ENCODE data around the gene MVD. TPM values are rescaled to one million over a fixed set of nuclear protein-coding genes. Genes with fewer than 3 reads are reported as not detected.

The MVD gene
- total and polyA plus RNA-seq, 10 of the 15 experiments (the other 5 are each of a cell fraction or from before 2014, with no cell fraction given) = 5.0 to 147 (median 65.0) TPM

GRCh38 chr16:88685156-88686061 lies 22.5 kb upstream of the MVD start:
- no peak overlapping the region for H3K27ac ChIP-seq (ENCODE audit: control insufficient read depth, insufficient read depth)
- in situ Hi-C loops (cut with MboI) = no loop called here
- POLR2A ChIA-PET = interaction anchor here (0.6 kb wide), 1 partner anchor 48 kb away, joined by 3 read pairs; no protein-coding TSS in a partner anchor
- CTCF ChIA-PET = interaction anchor here (1.1 to 1.3 kb wide), 6 partner anchors 10 to 96 kb away, joined by 3 to 6 read pairs (median 3); partner anchors contain the start of gene MVD
- no peak for FAIRE-seq
- no peaks in the 10 kb centered on the region for H3K9me3 ChIP-seq (replicated peaks; ENCODE audit: control insufficient read depth, insufficient read depth, low read length)
- SMC1A ChIA-PET (ENCODE audit: uncharacterized antibody, unreplicated experiment) = interaction anchor here (0.6 to 0.9 kb wide), 2 partner anchors 22 to 98 kb away, joined by 3 read pairs; no protein-coding TSS in a partner anchor
- peak overlapping the region; percentile 52; the same call in 1 of the 2 replicates for H3K9ac ChIP-seq (ENCODE audit: control insufficient read depth, insufficient read depth, low read length)
- H3K4me1 ChIP-seq (ENCODE audit: control insufficient read depth, insufficient read depth, low read length) = peaks cover 40% of the 10 kb centered on the region
- WGBS (ENCODE audit: insufficient coverage, insufficient replicate concordance, low lambda C conversion rate, missing lambda C conversion rate) = 13% methylated on average over 26 of the region's 33 CpGs
- ATAC-seq = 0 out of 3 replicates have a peak, but pooled peaks have one; percentile 2
- H3K36me3 ChIP-seq (ENCODE audit: control insufficient read depth in 2 of 2, insufficient read depth in 2 of 2, low read length in 1 of 2) = no peaks in the 10 kb centered on the region
- H3K79me2 ChIP-seq (ENCODE audit: control insufficient read depth, insufficient read depth, low read length) = no peaks in the 10 kb centered on the region; the same call in 1 of the 2 replicates
- H2AFZ ChIP-seq (ENCODE audit: control insufficient read depth, low read depth, low read length) = peak overlapping the region; percentile 61
- H3K4me2 ChIP-seq (ENCODE audit: control insufficient read depth, insufficient read depth) = peak overlapping the region; percentile 92
- intact Hi-C loops (cut with micrococcal nuclease; ENCODE audit: unreplicated experiment) = no loop called here
- peak overlapping the region; percentile 98 for H3K4me3 ChIP-seq
- no peaks in the 10 kb centered on the region; a peak in 1 of 4 replicates for H3K27me3 ChIP-seq (replicated peaks in 1 of 2; ENCODE audit: control insufficient read depth in 2 of 2, insufficient read depth in 2 of 2, low read length in 1 of 2)
- 0 out of 2 replicates have a peak, but pooled peaks have one; percentile 15 for TF ChIP-seq ZBTB33 (IDR thresholded peaks at IDR 0.05)
- TF ChIP-seq SMC3 (IDR thresholded peaks at IDR 0.05; ENCODE audit: borderline replicate concordance, low read length) = peak; percentile 21; the same call in 1 of the 2 replicates
- TF ChIP-seq MTA2 (IDR thresholded peaks at IDR 0.05; ENCODE audit: low read depth) = no peak
- TF ChIP-seq SP1 (IDR thresholded peaks at IDR 0.05; ENCODE audit: low read depth, low read length) = no peak
- TF ChIP-seq, protein P1, sequence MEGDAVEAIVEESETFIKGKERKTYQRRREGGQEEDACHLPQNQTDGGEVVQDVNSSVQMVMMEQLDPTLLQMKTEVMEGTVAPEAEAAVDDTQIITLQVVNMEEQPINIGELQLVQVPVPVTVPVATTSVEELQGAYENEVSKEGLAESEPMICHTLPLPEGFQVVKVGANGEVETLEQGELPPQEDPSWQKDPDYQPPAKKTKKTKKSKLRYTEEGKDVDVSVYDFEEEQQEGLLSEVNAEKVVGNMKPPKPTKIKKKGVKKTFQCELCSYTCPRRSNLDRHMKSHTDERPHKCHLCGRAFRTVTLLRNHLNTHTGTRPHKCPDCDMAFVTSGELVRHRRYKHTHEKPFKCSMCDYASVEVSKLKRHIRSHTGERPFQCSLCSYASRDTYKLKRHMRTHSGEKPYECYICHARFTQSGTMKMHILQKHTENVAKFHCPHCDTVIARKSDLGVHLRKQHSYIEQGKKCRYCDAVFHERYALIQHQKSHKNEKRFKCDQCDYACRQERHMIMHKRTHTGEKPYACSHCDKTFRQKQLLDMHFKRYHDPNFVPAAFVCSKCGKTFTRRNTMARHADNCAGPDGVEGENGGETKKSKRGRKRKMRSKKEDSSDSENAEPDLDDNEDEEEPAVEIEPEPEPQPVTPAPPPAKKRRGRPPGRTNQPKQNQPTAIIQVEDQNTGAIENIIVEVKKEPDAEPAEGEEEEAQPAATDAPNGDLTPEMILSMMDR (IDR thresholded peaks at IDR 0.05 in 2 of 3, conservative IDR thresholded peaks at IDR 0.05 in 1 of 3; ENCODE audit: control insufficient read depth in 2 of 3, extremely low read depth in 1 of 3, insufficient read depth in 1 of 3, low read depth in 3 of 3, low read length in 3 of 3) = peak; percentile 40 to 60 (median 60)
- peak; percentile 34; the same call in 1 of the 2 replicates for TF ChIP-seq RAD21 (IDR thresholded peaks at IDR 0.05; ENCODE audit: insufficient read depth, low read depth, low read length)
- RAD21 ChIA-PET (ENCODE audit: unreplicated experiment) = interaction anchor here (1.0 to 1.2 kb wide), 2 partner anchors 17 to 22 kb away, joined by 3 to 6 read pairs; partner anchors contain the start of gene MVD
- no peaks in the 10 kb centered on the region for H4K20me1 ChIP-seq (ENCODE audit: control insufficient read depth, insufficient read depth)
- no peak for DNase-seq (ENCODE audit: low read depth, low spot score)
- no TSS peak for BruUV-seq (replicated peaks)

All from GM12878 (cell line).